ENCODE data around the gene CCDC178. TPM values are rescaled to one million over a fixed set of nuclear protein-coding genes. Genes with fewer than 3 reads are reported as not detected.
A peak's percentile ranks its signal among the peaks of the same experiment; 100 is the strongest.

Gene CCDC178
- polyA plus RNA-seq, 2 of the 4 experiments (the other 2 are of a cell fraction), result 0.06 TPM; not detected in 1

DNA sequence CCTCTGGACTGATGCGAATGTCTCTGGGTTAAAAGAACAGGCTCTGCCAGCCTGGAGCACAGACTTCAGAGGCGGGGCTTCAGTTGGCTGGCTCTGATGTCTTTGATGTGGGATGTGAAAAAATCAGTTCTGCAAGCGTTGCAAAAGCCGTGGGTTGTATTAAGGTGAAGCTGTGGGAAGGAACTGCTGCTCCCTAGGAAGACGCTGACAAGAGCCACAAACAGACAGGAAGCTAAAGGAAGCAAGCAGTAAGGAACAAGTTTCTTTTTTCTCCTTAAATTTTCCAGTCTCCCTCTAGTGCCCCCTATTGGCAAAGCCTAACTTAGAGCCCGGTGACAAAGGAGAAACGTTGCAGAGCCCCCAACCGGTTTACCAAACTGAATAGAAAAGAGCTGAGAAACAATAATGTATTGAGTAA lies 239.0 kb downstream of the CCDC178 start:
- H3K9me3 ChIP-seq, result no peaks in the 10 kb centered on the region
- H3K27ac ChIP-seq, result no peak overlapping the region
- H3K4me1 ChIP-seq, result no peaks in the 10 kb centered on the region
- no peak overlapping the region for H3K4me3 ChIP-seq
- H3K4me2 ChIP-seq, result no peak overlapping the region
- CTCF ChIA-PET, result interaction anchor here (1.0 to 1.2 kb wide), 2 partner anchors 8 to 10 kb away, joined by 3 to 6 read pairs; no protein-coding TSS in a partner anchor
- POLR2A ChIA-PET, result no interaction called here
- no peak for FAIRE-seq
- WGBS (ENCODE audit: missing lambda C conversion rate), result 4% methylated on average over 8 of the region's 8 CpGs
- DNase-seq (ENCODE audit: low read depth in 1 of 2, low spot score in 1 of 2), result peak in 1 of 2 experiments; percentile 6
- TF ChIP-seq, protein P1, sequence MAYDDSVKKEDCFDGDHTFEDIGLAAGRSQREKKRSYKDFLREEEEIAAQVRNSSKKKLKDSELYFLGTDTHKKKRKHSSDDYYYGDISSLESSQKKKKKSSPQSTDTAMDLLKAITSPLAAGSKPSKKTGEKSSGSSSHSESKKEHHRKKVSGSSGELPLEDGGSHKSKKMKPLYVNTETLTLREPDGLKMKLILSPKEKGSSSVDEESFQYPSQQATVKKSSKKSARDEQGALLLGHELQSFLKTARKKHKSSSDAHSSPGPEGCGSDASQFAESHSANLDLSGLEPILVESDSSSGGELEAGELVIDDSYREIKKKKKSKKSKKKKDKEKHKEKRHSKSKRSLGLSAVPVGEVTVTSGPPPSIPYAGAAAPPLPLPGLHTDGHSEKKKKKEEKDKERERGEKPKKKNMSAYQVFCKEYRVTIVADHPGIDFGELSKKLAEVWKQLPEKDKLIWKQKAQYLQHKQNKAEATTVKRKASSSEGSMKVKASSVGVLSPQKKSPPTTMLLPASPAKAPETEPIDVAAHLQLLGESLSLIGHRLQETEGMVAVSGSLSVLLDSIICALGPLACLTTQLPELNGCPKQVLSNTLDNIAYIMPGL (CRISPR knock-in tag; IDR thresholded peaks at IDR 0.05; ENCODE audit: borderline replicate concordance), result no peak
- TF ChIP-seq, protein P2, sequence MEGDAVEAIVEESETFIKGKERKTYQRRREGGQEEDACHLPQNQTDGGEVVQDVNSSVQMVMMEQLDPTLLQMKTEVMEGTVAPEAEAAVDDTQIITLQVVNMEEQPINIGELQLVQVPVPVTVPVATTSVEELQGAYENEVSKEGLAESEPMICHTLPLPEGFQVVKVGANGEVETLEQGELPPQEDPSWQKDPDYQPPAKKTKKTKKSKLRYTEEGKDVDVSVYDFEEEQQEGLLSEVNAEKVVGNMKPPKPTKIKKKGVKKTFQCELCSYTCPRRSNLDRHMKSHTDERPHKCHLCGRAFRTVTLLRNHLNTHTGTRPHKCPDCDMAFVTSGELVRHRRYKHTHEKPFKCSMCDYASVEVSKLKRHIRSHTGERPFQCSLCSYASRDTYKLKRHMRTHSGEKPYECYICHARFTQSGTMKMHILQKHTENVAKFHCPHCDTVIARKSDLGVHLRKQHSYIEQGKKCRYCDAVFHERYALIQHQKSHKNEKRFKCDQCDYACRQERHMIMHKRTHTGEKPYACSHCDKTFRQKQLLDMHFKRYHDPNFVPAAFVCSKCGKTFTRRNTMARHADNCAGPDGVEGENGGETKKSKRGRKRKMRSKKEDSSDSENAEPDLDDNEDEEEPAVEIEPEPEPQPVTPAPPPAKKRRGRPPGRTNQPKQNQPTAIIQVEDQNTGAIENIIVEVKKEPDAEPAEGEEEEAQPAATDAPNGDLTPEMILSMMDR (IDR thresholded peaks at IDR 0.05), result peak; percentile 14; the same call in 1 of the 3 replicates
- ATAC-seq, result no peak

DNA sequence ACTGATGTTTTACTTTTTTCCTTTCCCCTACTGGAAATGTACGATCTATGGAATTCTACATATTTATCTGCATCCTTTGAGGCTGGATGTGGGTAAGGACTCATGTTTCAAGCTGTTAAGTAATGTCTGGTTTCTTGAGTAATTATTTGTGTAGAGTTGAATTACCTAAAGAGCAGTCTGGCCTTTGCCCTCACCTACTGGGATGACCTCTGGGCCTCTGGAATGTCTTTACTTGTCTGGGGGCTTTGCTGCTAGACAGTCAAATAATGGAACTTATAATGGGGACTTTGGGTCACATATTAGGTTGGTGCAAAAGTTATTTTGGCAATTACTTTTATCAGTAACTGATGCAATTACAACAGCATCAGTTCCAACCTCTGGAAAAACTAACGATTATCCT lies 244.7 kb downstream of the CCDC178 start:
- ChIA-PET CTCF (no interaction called here), POLR2A (no interaction called here)
- 6% methylated on average over 2 of the region's 2 CpGs for WGBS (ENCODE audit: missing lambda C conversion rate)
- FAIRE-seq, result no peak
- Histone ChIP-seq H3K4me1 (no peaks in the 10 kb centered on the region), H3K4me2 (no peak overlapping the region), H3K4me3 (no peak overlapping the region), H3K27ac (no peak overlapping the region), H3K9me3 (no peaks in the 10 kb centered on the region)
- TF ChIP-seq ESRRA (IDR thresholded peaks at IDR 0.05; ENCODE audit: borderline replicate concordance, low read length) (no peak), FOSL2 (IDR thresholded peaks at IDR 0.05) (no peak), FOSL2 (CRISPR knock-in tag; IDR thresholded peaks at IDR 0.05) (no peak), JUN (IDR thresholded peaks at IDR 0.05) (no peak), KDM5A (IDR thresholded peaks at IDR 0.05) (no peak), JUNB (IDR thresholded peaks at IDR 0.05) (no peak), NPAS2 (CRISPR knock-in tag; IDR thresholded peaks at IDR 0.05; ENCODE audit: borderline replicate concordance) (no peak), ZNF302 (CRISPR knock-in tag; IDR thresholded peaks at IDR 0.05) (no peak), MYC (IDR thresholded peaks at IDR 0.05; ENCODE audit: borderline replicate concordance, low read length) (no peak), PHF8 (IDR thresholded peaks at IDR 0.05; ENCODE audit: borderline replicate concordance, low read depth) (no peak), SMC3 (IDR thresholded peaks at IDR 0.05) (no peak), BHLHE40 (IDR thresholded peaks at IDR 0.05; ENCODE audit: low read depth, low read length) (no peak), ZC3H11A (IDR thresholded peaks at IDR 0.05) (no peak), RCOR1 (IDR thresholded peaks at IDR 0.05; ENCODE audit: low read depth, low read length) (no peak), CHD4 (IDR thresholded peaks at IDR 0.05; ENCODE audit: borderline replicate concordance) (no peak), CHD2 (IDR thresholded peaks at IDR 0.05; ENCODE audit: low read length, partially characterized antibody) (no peak), HDAC2 (IDR thresholded peaks at IDR 0.05) (no peak), REST (IDR thresholded peaks at IDR 0.05) (no peak), EHMT2 (IDR thresholded peaks at IDR 0.05; ENCODE audit: low read depth) (no peak)
- TF ChIP-seq, protein P3, sequence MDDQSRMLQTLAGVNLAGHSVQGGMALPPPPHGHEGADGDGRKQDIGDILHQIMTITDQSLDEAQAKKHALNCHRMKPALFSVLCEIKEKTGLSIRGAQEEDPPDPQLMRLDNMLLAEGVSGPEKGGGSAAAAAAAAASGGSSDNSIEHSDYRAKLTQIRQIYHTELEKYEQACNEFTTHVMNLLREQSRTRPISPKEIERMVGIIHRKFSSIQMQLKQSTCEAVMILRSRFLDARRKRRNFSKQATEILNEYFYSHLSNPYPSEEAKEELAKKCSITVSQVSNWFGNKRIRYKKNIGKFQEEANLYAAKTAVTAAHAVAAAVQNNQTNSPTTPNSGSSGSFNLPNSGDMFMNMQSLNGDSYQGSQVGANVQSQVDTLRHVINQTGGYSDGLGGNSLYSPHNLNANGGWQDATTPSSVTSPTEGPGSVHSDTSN (IDR thresholded peaks at IDR 0.05), result no peak
- TF ChIP-seq, protein P4, sequence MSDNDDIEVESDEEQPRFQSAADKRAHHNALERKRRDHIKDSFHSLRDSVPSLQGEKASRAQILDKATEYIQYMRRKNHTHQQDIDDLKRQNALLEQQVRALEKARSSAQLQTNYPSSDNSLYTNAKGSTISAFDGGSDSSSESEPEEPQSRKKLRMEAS (IDR thresholded peaks at IDR 0.05), result no peak
- no peak for DNase-seq (ENCODE audit: low read depth in 1 of 2, low spot score in 1 of 2)
- ATAC-seq, result no peak
